ENCODE measurements around the gene TSSC4. TPM values are rescaled to one million over a fixed set of nuclear protein-coding genes. Genes with fewer than 3 reads are reported as not detected.

TSSC4 gene
- total and polyA plus RNA-seq, 2 of the 13 experiments (the other 11 are each of a cell fraction or from before 2014, with no cell fraction given), result 16.2 to 58.6 TPM

GRCh38 chr11:2419638-2420501 is 19.3 kb downstream of the TSSC4 start (continued):
- TF ChIP-seq ZNF10 (CRISPR knock-in tag; IDR thresholded peaks at IDR 0.05; ENCODE audit: borderline replicate concordance, low read depth) (no peak), MIER3 (CRISPR knock-in tag; IDR thresholded peaks at IDR 0.05; ENCODE audit: borderline replicate concordance) (peak; percentile 61; the same call in 1 of the 2 replicates), ZNF34 (CRISPR knock-in tag; IDR thresholded peaks at IDR 0.05; ENCODE audit: borderline replicate concordance) (0 out of 2 replicates have a peak, but pooled peaks have one; percentile 16), ZNF543 (CRISPR knock-in tag; IDR thresholded peaks at IDR 0.05) (no peak), ZSCAN29 (CRISPR knock-in tag; conservative IDR thresholded peaks at IDR 0.05) (no peak), ZFY (CRISPR knock-in tag; IDR thresholded peaks at IDR 0.05) (0 out of 2 replicates have a peak, but pooled peaks have one; percentile 10), TFDP2 (CRISPR knock-in tag; IDR thresholded peaks at IDR 0.05) (peak; percentile 75), ZNF7 (CRISPR knock-in tag; IDR thresholded peaks at IDR 0.05) (no peak), GATAD2A (CRISPR knock-in tag; IDR thresholded peaks at IDR 0.05) (peak; percentile 40; the same call in 1 of the 2 replicates), SETDB1 (CRISPR knock-in tag; IDR thresholded peaks at IDR 0.05; ENCODE audit: borderline replicate concordance) (peak; percentile 68; the same call in 1 of the 2 replicates), KDM5B (CRISPR knock-in tag; IDR thresholded peaks at IDR 0.05; ENCODE audit: borderline replicate concordance) (no peak), TARDBP (CRISPR knock-in tag; IDR thresholded peaks at IDR 0.05) (peak; percentile 47; the same call in 1 of the 2 replicates), ZXDC (CRISPR knock-in tag; IDR thresholded peaks at IDR 0.05) (no peak), MXD1 (CRISPR knock-in tag; IDR thresholded peaks at IDR 0.05) (no peak), MAZ (IDR thresholded peaks at IDR 0.05; ENCODE audit: borderline replicate concordance, low read depth, low read length) (no peak), MAZ (CRISPR knock-in tag; IDR thresholded peaks at IDR 0.05; ENCODE audit: low read depth) (peak; percentile 47; the same call in 1 of the 2 replicates), ZBTB38 (CRISPR knock-in tag; IDR thresholded peaks at IDR 0.05) (peak; percentile 71; the same call in 1 of the 2 replicates), PHF20 (CRISPR knock-in tag; IDR thresholded peaks at IDR 0.05) (0 out of 2 replicates have a peak, but pooled peaks have one; percentile 20), ZFX (CRISPR knock-in tag; IDR thresholded peaks at IDR 0.05; ENCODE audit: low read depth) (peak; percentile 36; the same call in 1 of the 2 replicates), CAMTA2 (CRISPR knock-in tag; IDR thresholded peaks at IDR 0.05; ENCODE audit: borderline replicate concordance) (no peak), SAP130 (CRISPR knock-in tag; IDR thresholded peaks at IDR 0.05; ENCODE audit: low read depth) (peak; percentile 25; the same call in 1 of the 2 replicates), HOXD1 (CRISPR knock-in tag; IDR thresholded peaks at IDR 0.05) (0 out of 2 replicates have a peak, but pooled peaks have one; percentile 32)
- TF ChIP-seq, protein P1, sequence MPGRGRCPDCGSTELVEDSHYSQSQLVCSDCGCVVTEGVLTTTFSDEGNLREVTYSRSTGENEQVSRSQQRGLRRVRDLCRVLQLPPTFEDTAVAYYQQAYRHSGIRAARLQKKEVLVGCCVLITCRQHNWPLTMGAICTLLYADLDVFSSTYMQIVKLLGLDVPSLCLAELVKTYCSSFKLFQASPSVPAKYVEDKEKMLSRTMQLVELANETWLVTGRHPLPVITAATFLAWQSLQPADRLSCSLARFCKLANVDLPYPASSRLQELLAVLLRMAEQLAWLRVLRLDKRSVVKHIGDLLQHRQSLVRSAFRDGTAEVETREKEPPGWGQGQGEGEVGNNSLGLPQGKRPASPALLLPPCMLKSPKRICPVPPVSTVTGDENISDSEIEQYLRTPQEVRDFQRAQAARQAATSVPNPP (CRISPR knock-in tag; IDR thresholded peaks at IDR 0.05), result no peak

Data from HepG2 (cell line).